Superior temporal gyrus (tissue), 1 donor: ENCODE data around the gene ATG9B.

Experiments used
- DNase-seq: peaks from one replicate; pipeline ENCODE4 v3.0.0-alpha.2; 2016; ENCODE audit errors: extremely low spot score

The ATG9B gene

DNA sequence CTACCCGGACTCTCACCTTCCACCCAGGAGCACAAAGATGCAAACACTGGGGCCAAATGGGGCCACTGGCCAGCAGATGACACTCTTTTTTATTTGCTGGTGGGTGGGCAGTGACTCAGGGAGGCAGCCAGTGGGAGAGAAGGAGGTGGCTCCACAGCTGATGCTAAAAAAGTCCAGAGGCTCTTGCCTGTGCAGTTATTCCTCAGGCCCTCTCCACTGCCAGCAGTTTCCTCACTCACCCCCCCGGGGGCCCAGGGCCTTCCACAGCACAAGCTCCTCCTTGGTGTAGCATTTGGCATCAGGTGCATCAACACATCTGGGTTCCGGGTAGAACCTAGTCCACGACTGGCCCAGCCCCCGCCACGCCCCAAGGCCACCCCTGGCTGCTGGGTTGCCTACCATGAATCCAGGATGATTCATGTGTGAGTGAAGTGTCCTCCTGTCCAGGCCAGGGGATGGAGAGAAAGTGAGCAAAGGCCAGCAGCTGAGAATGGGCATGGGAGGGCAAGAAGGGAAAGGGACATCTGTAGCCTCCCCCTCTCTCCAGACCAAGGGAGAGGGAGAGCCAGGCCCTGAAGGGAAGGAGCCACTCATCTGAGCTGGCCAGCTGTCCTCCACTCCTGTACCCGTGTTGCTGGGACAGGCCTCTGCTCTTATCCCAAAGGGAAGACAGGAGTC, 44.4 kb downstream of the ATG9B start:
- DNase-seq: no peak

DNA sequence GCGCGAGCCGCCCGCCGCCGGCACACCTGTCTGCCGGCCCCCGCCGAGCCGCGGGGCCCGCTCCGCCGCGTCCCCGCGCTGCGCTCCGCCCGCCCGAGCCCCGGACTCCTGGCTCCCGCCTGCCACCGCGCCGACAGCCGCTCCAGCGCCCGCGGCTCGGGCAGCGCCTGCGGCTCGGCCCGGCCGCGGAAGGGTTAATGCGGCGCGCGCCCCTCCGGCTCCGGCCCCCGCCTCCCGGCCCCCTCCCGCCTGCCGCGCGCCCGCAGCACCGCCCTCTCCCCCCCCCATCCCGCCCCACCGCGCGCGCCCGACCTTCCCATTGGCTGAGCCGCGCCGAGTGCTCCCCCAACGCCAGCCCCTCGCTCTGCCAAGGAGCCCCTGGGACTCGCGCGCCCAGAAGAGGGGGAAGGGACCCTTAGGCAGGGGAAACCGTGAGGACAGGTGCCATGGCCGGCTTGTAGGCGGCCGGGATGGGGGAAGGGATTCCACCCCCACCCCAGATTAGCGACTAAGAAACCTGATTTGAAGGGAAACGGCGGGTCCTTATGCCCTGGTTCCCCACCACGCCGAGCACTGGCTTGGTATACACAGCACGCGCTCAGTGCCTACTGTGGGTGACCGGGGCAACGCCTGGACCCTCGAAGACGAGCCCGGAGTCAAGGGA, 46.0 kb downstream of the ATG9B start, which contains the start of gene KCNH2:
Gene KCNH2 (minus strand): TSS at position 196 of the 664 bp plus-strand sequence. CDS start 408 bp downstream, outside the sequence.
- DNase-seq: no peak

DNA sequence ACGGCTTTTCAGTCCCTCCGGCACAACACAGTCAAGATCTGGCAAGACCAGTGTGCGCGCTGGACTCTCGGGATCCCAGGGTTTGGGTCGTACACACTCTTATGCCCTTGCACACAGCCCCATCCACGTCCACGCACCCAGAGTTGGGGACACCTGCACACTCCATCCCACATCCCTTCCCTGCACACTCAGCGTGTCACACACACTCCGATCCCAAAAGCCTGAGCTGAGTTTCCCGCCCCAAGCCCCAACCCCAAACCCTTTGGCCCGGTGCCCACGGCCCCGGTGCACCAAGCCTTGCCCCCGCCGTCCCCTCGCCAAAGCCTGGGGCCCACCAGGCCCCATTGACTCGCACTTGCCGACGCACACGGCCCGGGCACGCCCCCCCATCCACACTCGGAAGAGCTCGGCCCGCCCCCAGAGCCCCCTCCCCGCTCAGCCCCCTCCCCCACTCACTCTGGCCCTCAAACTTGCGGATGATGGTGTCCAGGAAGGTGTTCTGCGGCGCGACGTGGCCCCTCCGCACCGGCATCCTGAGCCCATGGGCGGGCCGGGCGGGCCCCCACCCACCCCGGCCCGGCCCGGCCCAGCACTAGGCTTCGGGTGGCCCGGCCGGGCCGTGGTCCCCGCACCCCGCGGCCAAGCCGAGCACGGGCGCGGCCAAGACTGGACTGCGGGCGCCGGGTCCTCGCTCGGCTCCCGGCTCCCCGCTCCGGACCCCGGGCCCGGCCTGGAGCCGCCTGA, 46.7 kb downstream of the ATG9B start:
- DNase-seq: no peak

DNA sequence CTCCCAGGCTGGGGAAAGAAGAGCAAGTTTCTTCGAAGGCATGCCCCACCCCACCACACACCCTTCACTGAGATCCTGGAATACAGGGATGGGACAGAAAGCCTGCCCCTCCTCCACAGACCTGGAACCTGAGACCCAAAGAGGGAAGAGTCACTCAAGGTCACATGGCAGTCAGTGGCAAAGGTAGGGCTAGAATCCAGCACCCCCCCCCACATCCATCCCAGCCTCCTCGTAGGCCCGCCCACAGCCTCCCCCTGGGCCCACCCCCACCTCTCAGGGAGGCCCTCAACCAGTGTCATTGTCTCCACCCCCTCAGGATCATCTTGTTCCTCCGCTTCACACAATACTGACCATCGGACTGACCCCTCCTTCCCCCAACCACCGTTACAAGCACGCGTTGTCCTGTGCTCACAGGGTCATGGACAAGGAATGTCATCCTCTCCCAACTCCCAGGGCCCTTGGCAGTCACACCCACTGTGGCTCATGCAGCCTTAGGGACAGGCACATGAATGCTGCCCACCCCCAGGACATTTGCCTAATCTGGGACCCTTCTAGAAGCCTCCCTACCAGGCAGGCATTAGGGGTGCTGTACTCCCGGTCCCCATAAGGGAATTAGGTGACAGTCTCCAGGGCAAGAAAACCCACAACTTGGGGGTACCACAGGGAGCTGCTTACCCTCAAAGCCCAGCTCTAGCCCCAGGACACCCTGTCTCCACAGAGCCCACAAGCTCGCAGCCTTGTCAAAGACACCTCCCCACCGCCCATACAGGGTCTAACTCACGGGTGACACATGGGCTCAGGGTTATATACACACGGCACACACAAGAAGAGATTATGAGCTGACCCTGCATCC, 47.5 kb downstream of the ATG9B start:
- DNase-seq: no peak

DNA sequence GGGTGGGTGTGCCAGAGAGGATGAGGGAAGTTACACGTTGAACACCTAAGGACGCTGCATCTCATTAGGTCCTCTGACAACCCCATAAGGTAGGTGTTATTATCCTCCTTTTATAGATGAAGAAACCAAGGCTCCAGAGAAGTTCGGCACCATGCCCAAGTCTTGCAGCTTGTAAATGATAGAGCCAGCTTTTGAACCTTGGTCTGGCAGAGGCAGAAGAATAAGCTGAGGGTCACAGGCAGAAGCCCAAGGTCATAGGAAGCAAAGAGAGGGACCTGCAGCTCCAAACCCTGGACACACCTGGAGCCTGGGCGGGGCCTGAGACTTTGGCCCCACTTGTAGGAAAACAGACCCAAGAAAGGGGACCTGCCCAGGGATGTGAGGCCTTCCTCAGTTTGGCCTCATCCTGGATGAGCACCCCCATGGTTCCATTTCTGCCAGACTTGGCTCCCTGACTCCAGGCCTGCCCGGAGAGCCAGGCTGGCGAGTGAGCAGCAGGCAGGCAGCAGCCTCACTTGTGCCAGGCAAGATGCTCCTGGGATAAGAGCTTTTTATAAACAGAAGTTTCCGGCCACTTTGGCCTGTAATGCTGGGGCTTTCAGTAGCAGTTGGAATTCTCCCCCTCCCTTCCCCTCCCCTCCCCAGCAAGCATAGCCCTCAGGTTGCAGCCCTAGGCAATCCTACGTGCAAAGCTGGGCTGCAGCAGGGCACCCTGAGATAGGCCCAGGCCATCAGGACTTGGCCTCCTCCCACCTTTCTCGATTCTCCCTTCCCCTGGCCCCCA, 48.6 kb downstream of the ATG9B start:
- DNase-seq: no peak

DNA sequence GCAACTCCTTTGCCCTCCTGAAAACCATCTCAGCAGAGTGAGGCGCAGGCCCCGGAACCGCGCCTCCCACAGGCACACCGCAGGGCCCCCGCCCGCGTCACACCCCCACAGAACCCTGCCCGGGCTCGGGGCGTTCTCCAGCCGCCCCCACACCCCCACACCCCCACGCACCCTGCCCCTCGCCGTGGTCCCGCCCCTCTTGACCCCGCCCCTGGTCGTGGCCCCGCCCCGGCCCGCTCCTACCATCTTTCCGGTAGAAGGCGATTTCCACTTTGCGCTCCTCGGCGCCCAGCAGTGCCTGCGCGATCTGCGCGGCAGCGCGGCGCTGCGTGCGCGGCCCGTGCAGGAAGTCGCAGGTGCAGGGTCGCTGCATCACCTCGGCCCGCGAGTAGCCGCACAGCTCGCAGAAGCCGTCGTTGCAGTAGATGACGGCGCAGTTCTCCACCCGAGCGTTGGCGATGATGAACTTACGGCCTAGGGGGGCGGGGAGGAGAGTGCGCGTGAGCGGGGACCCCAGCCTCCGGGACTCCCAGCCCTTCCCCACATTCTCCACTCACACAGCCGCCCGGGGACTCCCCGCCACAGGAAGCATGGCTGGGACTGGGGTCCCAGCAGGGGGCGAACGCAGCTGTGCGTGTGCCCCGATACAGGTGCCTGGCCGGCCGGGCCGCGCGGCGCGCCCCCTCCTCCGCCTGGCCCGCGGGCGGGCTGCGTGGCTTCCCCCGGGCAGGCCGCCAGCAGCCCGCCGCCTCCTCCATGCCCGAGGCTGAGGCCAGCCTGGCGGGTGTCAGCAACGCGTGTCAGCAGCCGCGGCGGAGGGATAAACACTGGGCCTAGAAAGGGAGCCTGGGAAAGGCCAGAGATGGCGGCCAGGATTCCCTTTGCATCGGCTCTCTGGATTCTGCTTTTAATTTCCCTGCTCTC, 49.6 kb downstream of the ATG9B start:
- no peak for DNase-seq

DNA sequence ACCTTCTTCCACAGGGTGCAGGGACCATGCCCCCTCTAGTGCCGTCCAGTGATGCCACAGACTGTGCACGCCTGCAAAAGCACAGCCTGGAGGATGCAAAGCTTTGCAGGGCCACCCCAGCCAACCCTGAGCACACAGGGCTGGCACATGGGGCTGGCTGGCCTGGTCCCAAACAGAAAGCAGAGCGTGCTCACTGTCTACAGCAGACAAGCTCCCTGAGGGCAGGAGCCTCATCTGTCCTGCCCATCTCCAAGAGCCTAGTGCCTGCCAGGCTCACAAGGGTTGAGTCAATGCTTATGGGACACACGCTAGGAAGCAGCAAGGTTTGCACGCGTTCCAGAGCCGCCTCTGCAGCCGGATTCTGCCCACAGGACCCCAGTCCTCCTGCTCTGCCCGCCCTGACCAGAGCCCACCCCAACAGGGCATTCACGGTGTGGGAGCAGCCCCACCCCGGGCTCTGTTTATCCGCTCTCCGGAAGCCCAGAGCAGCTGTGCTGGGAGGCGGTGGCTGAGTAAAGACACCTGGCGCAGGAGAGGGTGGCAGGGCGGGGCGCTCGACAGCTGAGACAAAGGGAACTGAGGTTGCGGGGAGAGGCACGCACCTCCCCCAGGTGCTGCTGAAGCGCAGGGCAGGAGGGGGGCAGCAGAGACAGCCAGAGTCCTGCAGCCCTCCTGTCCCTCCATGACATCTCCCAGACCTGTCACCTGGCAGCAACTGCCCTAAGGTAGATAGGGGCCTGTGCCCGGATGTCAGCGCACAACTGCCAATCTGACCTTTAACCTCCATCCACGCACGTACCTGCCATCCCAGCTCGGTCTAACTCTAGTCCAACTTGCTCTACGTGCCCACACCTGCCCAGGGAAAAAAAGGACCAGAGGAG, 50.5 kb downstream of the ATG9B start:
- DNase-seq: no peak

DNA sequence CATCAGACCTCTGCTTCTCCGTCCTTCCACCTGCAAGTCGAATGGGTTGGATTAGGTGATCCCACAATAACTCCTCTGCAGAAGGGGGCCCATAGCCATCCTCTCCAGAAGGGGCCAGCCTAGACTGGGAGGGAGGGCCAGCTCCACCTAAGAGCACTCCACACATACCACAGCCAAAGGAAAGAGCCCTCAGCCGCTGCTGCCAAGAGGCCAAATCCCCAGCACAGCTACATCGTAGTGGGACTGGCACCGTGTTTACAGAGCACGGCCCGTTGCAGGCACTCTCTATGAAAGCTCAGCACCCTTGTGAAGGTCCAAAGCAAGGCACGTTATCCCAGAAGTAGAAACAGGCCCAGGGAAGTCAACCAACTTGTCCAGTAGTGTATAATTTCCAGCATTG, 51.6 kb downstream of the ATG9B start:
- DNase-seq: no peak

DNA sequence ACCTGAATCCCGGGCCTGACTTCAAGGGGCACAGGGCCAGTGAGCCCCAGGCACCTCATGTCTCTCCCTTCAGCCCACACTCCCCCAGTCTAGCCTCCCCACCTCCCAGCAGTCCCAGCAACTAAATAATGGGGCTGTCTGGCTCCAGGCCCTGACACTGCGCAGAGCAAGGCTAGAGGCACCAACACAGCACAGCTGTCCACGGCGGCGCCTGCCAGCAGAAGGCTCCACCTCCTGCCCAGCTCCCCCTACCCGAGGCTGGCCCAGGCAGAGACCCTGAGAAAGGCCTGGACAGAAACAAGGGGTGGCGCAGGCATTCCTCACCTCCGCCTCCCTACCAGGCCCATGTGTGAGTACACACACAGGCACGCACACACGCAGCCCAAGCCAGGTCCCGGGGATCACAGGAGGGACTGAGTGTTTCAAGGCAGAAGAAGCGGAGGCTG, 52.2 kb downstream of the ATG9B start:
- no peak for DNase-seq

DNA sequence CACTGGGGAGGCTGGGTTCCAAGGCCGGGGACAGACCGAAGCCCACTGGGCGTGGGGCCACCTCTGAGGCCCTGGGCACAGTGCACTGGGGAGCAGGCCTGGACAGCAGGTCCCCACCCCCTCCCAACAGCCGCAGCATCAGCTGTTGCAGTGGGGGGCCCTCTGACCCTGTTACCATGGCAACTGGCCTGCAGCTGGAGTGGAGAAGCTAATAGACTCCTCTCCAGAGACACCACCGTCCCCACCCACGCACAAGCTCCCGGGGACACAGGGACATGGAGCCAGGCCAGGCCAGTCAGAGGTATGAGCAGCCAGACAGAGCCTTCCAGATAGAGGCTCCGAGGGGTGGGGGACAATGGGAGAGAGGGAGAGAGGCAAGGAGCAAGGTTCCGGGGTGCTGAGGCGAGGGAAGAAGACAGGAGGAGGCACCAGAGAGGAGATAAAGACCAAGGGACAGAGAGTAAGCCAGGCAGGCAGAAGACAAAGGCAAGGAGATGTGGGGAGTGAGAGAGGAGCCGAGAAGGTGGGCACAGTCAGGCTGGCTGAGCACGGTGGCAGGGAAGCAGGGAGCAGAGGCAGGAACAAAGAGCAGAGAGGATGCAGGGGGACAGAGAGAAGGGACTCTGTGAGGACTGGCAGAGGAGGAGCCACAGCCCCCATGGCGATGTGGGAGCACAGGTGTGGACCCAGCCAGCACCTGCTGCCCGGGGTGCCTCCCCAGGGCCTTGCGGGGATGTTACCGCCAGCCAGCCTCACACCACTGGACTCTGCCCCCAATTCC, 52.9 kb downstream of the ATG9B start:
- DNase-seq: no peak

DNA sequence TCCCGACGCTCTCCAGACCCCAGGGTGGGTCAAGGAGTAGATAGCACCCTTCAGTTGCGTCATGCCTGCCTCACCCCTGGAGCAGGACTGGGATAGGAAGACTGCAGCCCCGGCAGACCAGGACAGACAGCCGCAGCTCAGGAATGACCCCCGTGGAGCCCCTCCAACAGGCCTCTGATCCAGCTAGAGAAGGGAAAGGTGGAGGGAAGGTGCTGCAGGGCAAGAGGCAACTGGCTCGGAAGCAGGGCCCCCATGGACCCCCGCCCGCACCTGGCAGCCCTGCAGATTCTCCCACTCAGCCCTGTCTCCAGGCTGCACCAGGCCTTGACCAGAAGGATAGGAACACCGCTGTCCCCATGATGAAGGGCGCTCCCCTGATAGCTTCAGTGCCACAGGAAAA, 53.9 kb downstream of the ATG9B start:
- no peak for DNase-seq

DNA sequence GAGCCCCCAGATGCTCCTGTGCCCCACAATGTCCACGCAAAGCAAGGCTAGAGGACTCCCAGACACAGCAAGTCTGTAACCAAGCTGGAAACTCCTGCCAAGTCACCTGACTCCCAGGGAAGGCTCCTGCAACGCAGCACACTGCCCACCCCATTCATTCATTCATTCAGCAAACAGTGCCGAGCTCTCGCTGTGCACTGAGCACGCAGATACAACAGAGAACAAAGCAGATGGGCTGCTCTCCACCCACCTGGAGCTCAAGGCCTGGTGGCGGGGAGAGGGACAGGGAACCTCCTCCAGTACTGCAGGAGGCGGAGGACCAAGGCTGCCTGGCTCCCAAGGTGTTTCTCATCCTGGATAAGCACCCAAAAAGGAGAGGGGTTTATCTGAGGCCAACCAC, 54.8 kb downstream of the ATG9B start:
- no peak for DNase-seq

DNA sequence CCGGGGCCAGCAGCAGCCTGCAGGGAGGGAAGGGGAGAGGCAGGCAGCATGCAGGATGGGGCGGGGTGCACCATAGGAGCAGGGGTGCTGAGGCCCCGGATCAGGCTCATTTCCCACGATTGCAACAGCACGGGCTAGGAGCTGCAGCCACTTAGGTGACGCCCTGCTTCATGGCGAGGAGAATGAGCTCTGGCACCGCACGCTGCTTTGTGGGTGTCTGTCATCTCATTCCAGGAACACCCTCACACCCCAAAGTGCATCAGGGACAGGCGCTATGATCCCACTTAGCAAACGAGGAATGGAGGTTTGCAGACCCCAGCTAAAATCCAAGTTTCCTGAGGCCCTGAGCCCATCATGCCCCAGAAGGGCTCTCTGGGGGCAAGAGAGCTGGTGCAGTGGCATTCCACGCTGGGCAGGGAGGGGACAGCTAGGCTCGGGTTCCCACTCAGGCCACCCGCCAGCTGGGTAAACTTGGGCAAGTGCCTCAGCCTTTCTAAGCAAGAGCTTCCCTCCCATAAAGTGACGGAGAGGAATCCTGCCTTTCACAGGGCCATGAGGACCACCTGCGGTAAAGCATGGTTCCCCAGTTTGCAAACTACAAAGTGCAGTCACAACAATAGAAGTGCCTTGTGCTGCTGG, 55.4 kb downstream of the ATG9B start:
- DNase-seq: no peak

DNA sequence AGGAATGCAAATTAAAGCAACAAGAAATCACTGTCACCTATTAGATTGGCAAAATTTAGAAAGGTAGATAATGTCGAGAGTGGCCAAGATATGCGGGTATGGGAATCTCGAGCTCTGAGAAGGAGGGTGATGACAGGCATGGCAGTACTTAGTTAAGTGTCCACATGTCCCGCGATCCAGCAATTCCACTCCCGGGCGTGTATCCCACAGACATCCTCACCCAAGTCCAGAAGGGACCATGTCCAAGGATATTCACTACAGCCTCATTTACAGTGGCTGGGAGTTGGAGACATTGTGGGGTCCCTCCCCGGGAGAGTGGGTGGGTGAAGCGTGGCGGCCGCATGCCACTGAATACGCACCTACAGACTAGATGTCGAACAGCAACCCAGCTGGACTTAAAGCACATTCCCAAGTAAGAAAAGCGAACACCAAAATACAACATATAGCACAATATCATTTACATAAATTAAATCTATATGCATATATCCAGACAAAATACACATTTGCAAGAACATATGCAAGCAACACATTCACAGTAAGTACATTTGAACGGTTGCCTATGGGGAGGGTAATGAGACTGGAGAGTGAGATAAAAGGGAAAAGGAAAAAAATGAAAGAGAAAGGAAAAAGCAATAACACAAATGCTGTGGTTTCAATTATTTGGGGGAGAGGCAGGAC, 56.1 kb downstream of the ATG9B start:
- DNase-seq: no peak

DNA sequence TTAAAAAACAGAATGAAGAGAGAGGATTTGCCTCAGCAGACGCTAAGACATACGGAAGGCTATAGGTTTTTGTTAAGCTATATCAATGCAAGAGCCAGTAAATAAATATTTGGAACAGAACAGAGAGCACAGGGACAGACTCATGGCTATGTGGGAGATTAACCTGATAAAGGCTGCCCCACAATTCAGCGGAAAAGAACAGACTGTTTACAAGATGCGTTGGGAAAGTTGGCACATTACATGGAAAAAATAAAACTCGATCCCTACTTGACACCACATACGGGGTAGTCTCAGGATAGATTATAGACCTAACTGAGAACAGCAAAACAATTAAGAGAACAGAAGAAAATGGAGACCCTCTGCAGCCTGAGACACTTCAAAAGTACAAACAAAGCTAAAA, 56.9 kb downstream of the ATG9B start:
- DNase-seq: no peak

DNA sequence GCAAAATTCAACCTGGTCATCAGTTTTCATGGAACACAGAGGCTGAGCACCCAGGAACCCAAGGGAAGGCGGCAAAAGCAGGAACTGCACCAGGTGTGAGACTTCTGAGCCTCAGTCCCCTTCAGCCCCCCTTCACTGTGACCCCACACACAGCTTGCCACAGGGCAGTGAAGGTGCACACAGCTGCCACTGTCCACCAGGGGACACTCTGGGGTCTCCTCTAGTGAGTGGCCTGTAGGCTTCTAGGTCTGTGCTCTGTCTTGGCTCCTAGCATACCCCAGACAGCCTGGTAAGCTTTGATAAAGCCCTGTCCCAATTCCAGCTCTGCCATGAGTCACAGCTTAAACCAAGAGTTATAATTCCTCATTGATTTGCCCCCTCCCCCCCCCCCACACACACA, 58.3 kb downstream of the ATG9B start:
- no peak for DNase-seq

DNA sequence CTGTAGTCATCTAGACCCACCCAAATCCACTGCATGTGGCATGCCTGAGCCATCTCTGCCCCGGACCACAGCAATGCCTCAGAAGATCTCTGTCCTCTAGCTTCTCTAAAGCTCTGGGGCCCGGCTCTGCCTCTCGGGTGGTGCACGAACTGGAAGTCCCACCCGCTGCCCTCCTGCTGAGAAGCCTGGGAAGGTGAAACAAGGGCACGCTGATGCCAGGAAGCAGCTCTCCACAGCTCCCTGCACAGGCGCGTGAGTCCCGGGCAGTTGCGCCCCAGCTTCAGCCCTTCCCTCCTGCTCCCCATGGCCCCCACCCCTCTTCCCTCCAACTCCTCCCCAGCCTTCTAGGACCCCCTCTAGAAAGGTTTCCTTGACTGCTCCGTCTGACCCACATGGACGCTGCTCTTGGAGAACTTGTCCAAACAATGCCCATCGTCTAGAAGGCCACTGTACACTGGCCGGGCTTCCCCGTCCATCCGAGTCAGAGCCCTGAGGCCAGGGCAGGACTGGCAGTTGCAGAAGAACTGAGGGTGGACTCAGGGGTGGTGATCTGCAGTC, 58.9 kb downstream of the ATG9B start:
- no peak for DNase-seq
